22Rv1 (cell line): ENCODE measurements around the gene MPP7.
"Not testable (repeated sequence)": the region's sequence is repeated elsewhere in the genome, so short reads cannot be mapped to it uniquely, and the experiment has no call there.

Experiments
- H3K27ac ChIP-seq: fragments of 450-650 bp; 2 replicates; pipeline ENCODE4 v1.5.1; 2017
- ZFX ChIP-seq: fragments of 450-650 bp; IDR thresholded peaks from 2 replicates; pipeline ENCODE4 v1.6.1; 2017; ENCODE audit warnings: antibody characterized with exemption, borderline replicate concordance
- TF ChIP-seq, protein P1 (sequence below): fragments of 450-650 bp; IDR thresholded peaks from 2 replicates; pipeline ENCODE4 v1.5.1; 2017; ENCODE audit warnings: mild to moderate bottlenecking

MPP7 gene

DNA sequence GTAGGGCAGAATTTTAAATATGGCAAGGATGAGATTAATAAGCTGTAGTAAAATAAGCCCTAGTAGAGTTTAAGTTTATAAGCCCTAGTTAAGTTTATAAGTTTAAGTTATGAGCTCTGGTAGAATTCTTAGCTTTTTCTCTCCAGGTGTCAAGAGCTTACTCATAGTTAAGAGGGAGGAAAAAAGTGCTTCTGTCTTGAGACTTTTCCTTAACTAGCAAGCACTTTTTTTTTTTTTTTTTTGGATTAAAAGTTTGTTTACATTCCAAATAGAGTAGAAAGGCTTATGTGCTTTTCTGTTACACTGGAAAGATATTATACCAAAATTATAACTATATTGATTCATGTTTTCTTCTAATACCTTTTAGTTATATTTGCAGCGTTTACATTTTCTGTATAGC is 25.5 kb upstream of the MPP7 start:
- H3K27ac ChIP-seq: no peak overlapping the region
- TF ChIP-seq, protein P1, sequence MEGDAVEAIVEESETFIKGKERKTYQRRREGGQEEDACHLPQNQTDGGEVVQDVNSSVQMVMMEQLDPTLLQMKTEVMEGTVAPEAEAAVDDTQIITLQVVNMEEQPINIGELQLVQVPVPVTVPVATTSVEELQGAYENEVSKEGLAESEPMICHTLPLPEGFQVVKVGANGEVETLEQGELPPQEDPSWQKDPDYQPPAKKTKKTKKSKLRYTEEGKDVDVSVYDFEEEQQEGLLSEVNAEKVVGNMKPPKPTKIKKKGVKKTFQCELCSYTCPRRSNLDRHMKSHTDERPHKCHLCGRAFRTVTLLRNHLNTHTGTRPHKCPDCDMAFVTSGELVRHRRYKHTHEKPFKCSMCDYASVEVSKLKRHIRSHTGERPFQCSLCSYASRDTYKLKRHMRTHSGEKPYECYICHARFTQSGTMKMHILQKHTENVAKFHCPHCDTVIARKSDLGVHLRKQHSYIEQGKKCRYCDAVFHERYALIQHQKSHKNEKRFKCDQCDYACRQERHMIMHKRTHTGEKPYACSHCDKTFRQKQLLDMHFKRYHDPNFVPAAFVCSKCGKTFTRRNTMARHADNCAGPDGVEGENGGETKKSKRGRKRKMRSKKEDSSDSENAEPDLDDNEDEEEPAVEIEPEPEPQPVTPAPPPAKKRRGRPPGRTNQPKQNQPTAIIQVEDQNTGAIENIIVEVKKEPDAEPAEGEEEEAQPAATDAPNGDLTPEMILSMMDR: no peak
- TF ChIP-seq ZFX: no peak

DNA sequence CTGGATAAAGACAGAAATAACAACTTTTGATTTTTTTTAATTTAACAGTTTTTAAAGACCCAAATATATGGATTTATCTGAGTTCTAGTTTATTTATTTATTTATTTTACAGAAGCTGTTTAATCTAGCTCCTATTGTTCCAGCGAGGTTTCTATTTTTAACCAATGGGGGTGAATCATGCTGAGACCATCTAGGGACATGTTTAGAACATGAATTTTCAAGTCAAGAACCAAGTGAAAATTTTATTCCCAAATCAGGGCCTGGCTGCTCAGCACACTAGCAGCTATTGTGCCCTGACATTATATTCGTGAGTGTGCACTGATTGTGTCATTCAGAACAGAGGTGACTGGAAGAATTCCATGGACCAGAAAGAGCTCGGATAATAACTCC is 24.6 kb upstream of the MPP7 start:
- H3K27ac ChIP-seq: no peak overlapping the region
- TF ChIP-seq, protein P1: no peak
- no peak for TF ChIP-seq ZFX

DNA sequence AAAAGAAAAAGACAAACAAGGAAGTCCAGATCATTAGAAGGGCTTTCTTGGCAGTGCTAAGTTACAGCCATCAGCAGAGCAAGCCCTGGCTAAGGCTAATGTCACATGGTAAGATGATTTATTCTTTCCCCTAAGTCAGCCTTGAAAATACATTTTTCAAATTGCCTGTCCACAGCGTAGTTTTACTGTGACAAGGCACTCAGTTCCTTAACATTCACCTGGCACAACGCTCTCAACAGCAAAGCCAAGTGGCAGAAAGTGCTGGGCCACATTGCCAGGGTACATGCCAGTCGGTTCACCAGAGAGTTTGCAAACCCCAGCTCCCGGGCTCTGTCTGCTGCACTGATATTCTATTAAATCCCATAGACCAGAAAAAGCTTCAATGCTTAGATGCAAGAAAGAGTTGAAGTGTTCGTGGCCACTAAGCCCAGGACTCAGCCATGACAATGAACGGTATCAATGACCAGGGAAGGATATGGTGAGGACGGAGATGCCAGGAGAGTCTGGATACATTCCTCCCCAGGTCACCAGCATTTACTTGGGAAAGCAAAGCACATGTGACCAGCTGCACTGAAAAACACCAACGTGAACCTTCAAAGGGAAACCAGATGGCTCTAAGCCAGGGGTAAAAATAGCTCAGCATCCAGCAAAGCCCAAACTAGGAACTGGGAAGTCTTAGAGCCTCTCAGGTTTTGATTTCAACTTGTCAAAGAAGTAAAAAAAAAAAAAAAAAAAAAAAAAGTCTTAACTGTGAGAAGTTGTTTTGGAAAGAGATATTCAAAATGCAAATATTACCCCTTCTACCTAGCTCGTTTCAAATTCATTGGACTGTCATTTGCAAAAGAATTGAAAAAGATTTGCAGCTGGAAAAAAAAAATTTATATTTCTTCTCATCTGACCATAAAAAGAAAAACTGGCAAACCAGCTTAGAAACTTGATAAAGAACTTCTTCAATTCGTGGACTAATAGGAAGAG is 23.9 kb upstream of the MPP7 start:
- H3K27ac ChIP-seq: no peak overlapping the region
- TF ChIP-seq ZFX: no peak
- TF ChIP-seq, protein P1: no peak

DNA sequence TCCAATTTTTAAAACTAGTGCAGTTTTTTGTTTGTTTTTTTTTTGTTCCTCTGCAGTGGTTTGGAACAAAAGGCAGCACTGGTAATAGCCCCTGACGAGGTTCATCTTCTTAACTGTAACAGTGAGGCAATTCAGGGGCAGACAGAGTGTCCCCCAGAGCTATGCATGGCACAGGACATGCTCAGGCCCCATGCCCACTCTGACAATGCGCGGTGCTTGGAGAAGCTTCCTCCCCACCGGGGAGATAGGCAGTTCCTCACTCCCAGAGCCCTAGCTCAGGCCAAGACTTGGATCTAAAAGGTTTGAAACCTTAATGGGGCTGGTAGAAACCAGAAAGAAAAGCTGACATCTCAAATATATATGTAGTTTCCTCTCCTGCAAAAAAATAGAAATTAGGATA is 17.9 kb upstream of the MPP7 start:
- no peak overlapping the region for H3K27ac ChIP-seq
- TF ChIP-seq, protein P1: no peak
- TF ChIP-seq ZFX: no peak

DNA sequence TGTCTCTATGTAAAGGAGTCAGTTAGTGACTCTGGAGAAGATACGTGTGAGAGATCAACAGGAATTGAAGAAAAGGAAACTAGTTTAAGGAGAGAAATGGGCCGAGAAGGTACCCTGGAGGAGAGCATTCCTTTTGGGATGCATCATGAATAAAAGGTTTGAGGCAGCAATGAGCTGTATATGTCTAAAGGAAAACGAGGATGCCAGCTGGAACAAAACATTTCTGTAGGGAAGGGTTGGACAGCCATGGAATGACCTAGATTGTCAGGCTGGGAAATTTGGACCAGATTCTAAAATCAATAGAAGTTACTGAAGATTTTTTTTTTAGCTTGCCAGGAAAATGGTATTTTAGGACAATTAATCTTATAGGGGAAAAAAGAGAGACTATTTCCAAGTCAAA is 17.2 kb upstream of the MPP7 start:
- no peak overlapping the region for H3K27ac ChIP-seq
- TF ChIP-seq ZFX: no peak
- TF ChIP-seq, protein P1: no peak

DNA sequence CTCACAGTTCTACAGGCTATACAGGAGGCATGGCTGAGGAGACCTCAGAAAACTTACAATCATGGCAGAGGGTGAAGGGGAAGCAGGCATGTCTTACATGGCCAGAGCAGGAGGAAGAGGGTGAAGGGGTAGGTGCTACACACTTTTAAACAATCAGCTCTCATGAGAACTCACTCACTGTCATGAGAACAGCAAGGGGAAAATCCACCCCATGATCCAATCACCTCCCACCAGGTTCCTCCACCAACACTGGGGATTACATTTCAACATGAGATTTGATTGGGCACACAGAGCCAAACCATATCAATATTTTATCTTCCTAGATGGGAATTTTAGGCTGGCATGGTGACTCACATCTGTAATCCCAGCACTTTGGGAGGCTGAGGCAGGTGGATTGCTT is 16.2 kb upstream of the MPP7 start:
- H3K27ac ChIP-seq: not testable (repeated sequence)

DNA sequence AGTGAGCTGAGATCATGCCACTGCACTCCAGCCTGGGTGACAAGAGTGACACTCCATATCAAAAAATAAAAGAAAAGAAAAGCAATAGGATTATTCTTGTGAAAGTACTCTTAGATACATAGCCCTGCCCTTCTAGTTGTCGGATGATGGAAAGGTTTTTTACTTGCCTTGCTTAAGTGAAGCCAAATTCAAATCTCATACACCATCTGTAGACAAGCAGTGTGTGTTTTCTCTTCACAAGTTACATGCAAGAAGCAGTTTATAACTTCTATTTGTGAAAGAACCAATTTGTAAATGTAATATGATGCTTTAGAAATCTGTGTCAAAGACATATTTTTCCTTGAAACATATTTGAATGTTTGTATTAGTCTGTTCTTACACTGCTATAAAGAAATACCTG is 15.8 kb upstream of the MPP7 start:
- no peak overlapping the region for H3K27ac ChIP-seq
- TF ChIP-seq, protein P1: no peak
- TF ChIP-seq ZFX: no peak
